ENCODE measurements around the gene SLC46A3. TPM values are rescaled to one million over a fixed set of nuclear protein-coding genes. Genes with fewer than 3 reads are reported as not detected.
"Not testable (repeated sequence)": the region's sequence is repeated elsewhere in the genome, so short reads cannot be mapped to it uniquely, and the experiment has no call there.

SLC46A3 gene
- total RNA-seq, 2 donors from 2014 or later: 5.8 to 6.5 TPM

DNA sequence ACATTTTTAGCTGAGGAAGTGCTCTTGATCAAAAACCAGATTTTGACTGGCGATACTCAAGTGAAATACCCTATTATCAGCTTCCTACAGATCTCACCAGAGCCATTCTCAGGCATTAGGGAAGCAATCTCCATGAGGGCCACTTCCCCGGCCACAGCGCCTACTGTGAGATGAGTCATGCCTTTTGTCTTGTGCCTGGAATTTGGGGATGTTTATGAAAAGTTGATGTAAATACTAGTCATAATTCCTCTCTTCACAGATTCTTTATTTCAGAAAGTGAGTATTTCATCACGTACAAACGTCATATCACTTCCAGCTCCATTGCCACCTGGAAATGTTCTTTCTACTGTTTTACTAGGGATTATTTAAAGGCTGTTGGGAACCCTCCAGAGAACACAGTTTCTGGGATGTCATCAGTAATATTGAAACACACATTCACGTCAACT, 25.3 kb upstream of the SLC46A3 start:
- Mint-ChIP-seq H3K4me3 (no peak overlapping the region), H3K27ac (no peak overlapping the region), H3K27me3 (peaks cover 8 to 15% of the 10 kb centered on the region in 2 donors), H3K36me3 (no peaks in the 10 kb centered on the region), H3K9me3 (no peaks in the 10 kb centered on the region), H3K4me1 (ENCODE audit: low read depth in 2 of 2) (no peaks in the 10 kb centered on the region)
- DNase-seq (ENCODE audit: low spot score): no peak
- ATAC-seq: no peak

DNA sequence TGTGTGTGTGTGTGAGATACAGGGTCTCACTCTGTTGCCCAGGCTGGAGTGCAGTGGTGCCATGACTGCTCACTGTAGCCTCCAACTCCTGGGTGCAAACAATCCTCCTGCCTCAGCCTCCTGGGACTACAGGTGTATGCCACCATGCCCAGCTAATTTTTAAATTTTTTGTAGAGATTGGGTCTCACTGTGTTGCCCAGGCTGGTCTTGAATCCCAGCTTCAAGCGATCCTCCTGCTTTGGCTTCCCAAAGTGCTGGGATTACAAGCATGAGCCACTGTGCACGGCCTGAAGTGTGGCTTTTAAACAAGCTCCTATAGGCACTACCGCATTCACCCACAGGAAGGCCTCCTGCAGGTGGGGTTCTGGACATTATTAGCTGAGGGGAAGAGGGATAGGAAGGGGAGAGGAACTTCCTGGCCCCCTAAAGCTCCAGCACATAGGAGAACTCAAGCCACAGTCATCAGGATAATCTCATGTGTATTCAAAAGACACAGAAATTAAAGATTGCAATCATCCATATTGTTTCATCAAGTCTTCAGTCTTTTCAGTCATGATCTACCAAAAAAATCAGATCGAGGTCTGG, 24.8 kb upstream of the SLC46A3 start:
- DNase-seq (ENCODE audit: low spot score) (no peak), ATAC-seq (no peak)
- no peaks in the 10 kb centered on the region for H3K9me3 Mint-ChIP-seq
- H3K27ac Mint-ChIP-seq: no peak overlapping the region
- H3K4me3 Mint-ChIP-seq: no peak overlapping the region
- H3K27me3 Mint-ChIP-seq: peaks cover 7 to 15% of the 10 kb centered on the region in 2 donors
- no peaks in the 10 kb centered on the region for H3K4me1 Mint-ChIP-seq (ENCODE audit: low read depth in 2 of 2)
- H3K36me3 Mint-ChIP-seq: no peaks in the 10 kb centered on the region

DNA sequence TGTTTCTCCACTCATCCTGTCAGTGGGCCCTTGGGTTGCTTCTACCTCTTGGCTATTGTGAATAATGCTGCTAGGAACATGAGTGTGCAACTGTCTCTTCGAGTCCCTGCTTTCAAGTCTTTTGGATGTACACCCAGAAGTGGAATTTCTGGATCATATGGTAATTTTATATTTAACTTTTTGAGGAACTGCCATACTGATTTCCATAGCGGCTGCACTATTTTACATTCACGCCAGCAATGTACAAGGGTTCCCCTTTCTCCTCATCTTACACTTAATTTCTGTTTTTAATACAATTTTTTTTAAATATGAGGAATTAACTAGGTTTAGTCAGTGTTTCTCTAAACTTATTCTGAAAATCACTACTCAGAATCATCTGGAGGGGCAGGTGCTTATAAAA, 24.2 kb upstream of the SLC46A3 start:
- H3K4me3 Mint-ChIP-seq: no peak overlapping the region
- H3K4me1 Mint-ChIP-seq (ENCODE audit: low read depth in 2 of 2): no peaks in the 10 kb centered on the region
- no peak overlapping the region for H3K27ac Mint-ChIP-seq
- H3K27me3 Mint-ChIP-seq: peaks cover 7 to 15% of the 10 kb centered on the region in 2 donors
- DNase-seq (ENCODE audit: low spot score): no peak
- no peak for ATAC-seq
- no peaks in the 10 kb centered on the region for H3K9me3 Mint-ChIP-seq
- H3K36me3 Mint-ChIP-seq: no peaks in the 10 kb centered on the region

DNA sequence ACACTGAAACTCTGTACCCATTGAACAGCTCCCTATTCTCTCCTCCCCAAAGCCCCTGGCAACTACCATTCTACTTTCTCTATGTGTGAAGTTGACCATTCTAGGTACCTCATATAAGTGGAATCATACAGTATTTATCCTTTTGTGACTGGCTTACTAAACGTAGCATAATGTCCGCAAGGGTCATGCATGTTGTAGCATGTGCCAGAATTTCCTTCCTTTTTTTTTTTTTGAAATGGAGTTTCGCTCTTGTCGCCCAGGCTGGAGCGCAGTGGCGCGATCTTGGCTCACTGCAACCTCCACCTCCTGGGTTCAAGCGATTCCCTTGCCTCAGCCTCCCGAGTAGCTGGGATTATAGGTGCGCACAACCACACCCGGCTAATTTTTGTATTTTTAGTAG, 23.7 kb upstream of the SLC46A3 start:
- H3K27ac Mint-ChIP-seq; ATAC-seq; H3K36me3 Mint-ChIP-seq; H3K4me3 Mint-ChIP-seq; H3K4me1 Mint-ChIP-seq (ENCODE audit: low read depth in 2 of 2); H3K9me3 Mint-ChIP-seq; DNase-seq (ENCODE audit: low spot score): not testable (repeated sequence)
- peaks cover 7 to 15% of the 10 kb centered on the region in 2 donors for H3K27me3 Mint-ChIP-seq

DNA sequence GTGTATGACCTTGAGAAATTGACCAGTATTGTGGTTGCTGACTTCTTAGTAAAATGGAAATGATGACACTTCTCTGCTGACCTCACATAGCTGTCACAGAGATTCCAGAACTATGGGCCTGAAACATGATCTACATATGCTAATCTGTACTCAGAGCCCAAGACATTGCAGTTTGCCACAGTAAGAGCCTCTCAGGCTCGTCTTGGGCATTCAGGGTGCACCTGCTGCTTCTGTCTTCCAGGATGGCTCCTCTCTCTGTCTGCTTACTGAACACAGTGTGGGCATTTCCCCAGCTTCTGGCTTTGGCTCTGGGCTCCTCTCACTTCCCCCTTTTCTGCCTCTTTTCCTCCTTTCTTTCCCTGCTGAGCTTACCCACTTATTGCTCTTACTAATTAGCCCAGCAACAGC, 22.3 kb upstream of the SLC46A3 start:
- no peaks in the 10 kb centered on the region for H3K4me1 Mint-ChIP-seq (ENCODE audit: low read depth in 2 of 2)
- H3K9me3 Mint-ChIP-seq: no peaks in the 10 kb centered on the region
- no peak for DNase-seq (ENCODE audit: low spot score)
- no peak for ATAC-seq
- H3K36me3 Mint-ChIP-seq: no peaks in the 10 kb centered on the region
- H3K27ac Mint-ChIP-seq: no peak overlapping the region
- H3K27me3 Mint-ChIP-seq: peaks cover 7 to 15% of the 10 kb centered on the region in 2 donors
- H3K4me3 Mint-ChIP-seq: no peak overlapping the region

DNA sequence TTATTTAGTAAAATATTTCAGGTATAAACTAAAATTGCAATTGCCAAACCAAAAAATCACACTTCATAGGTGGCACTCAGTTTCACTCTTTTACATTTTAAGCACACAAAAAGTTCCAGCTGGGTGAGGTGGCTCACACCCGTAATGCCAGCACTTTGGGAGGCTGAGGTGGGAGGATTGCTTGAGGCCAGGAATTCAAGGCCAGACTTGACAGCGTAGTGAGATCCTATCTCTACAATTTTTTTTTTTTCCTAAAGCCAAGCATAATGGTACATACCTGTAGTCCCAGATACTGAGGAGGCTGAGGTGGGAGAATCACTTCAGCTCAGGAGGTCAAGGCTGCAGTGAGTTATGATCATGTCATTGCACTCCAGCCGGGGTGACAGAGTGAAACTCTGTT, 20.6 kb upstream of the SLC46A3 start:
- ATAC-seq: no peak
- Mint-ChIP-seq H3K4me1 (ENCODE audit: low read depth in 2 of 2) (no peaks in the 10 kb centered on the region), H3K27me3 (peaks cover 7 to 10% of the 10 kb centered on the region in 2 donors), H3K27ac (no peak overlapping the region), H3K36me3 (no peaks in the 10 kb centered on the region), H3K9me3 (no peaks in the 10 kb centered on the region), H3K4me3 (no peak overlapping the region)
- DNase-seq (ENCODE audit: low spot score): no peak

DNA sequence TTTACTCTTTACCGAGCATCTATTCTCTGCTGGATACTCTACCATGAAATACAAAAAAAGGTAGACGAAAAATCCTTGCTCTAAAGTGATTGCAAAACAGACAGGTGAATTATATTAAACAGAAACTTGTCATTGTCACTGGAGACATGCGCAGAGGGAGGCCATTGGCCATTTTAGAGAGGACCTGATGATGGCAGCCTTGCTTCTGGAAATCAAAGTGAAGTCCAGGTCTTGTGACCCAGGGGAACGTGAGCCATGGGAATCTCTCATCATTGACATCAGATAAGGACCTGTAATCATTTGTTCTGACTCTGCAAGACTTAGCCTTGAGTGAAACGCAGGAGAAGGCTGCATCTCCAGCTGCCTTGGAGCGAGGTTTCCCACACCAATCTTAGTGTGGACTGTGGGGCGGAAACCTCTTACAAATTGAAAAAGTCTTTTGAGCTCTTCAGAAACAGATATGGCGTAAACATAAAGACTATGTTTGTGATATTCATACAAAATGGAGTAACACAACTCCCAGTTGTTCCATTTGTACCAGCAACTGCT, 16.8 kb upstream of the SLC46A3 start:
- Mint-ChIP-seq H3K9me3 (no peaks in the 10 kb centered on the region), H3K27ac (no peak overlapping the region), H3K4me1 (ENCODE audit: low read depth in 2 of 2) (no peaks in the 10 kb centered on the region), H3K36me3 (no peaks in the 10 kb centered on the region), H3K4me3 (no peak overlapping the region), H3K27me3 (peaks cover 0 to 6% of the 10 kb centered on the region in 2 donors)
- DNase-seq (ENCODE audit: low spot score) (no peak), ATAC-seq (no peak)

DNA sequence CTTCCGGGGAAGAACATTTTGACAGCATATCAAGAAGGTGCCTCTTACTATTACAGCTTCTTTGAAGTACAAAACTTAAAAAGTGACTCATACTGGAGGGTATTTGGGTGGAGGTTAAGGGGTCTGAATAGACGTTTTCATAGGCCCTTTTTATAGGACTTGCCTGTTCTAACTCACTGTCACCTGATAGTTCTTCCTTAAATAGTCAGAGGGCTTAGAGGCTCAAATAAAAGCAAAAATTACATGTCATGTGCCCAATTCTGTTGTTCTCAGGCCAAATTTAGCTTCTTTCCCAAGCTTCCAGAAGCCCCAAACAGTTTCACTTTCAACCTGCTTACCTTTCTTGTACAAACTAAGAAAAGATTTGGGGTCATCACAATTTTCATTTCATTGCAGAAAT, 16.1 kb upstream of the SLC46A3 start:
- H3K36me3 Mint-ChIP-seq: no peaks in the 10 kb centered on the region
- no peak for ATAC-seq
- no peak for DNase-seq (ENCODE audit: low spot score)

DNA sequence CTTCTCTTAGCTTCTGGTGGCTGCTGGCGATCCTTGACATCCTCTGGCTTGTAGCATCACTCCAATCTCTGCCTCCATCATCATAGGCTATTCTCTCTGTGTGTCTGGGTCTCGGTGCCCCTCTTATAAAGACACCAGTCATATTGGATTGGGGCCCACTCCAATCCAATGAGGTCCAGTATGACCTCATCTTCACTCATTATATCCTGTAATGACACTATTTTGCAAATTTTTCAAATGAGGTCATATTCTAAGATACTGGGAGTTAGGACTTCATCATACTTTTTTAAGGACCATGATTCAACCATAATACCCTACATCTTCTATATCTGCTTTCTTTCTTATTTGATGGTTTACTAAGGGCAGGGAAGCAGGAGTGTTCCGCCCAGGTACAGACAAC, 12.0 kb upstream of the SLC46A3 start:
- ATAC-seq (no peak), DNase-seq (ENCODE audit: low spot score) (no peak)
- H3K4me3 Mint-ChIP-seq: no peak overlapping the region
- no peaks in the 10 kb centered on the region for H3K4me1 Mint-ChIP-seq (ENCODE audit: low read depth in 2 of 2)
- H3K27ac Mint-ChIP-seq: no peak overlapping the region
- H3K27me3 Mint-ChIP-seq: peaks cover 16 to 19% of the 10 kb centered on the region in 2 donors
- H3K36me3 Mint-ChIP-seq: no peaks in the 10 kb centered on the region
- H3K9me3 Mint-ChIP-seq: no peaks in the 10 kb centered on the region

More for the DNA sequence above, 16.1 kb upstream of the SLC46A3 start:
- Mint-ChIP-seq H3K27me3 (peaks cover 0 to 9% of the 10 kb centered on the region in 2 donors), H3K4me1 (ENCODE audit: low read depth in 2 of 2) (no peaks in the 10 kb centered on the region), H3K27ac (no peak overlapping the region), H3K9me3 (no peaks in the 10 kb centered on the region), H3K4me3 (no peak overlapping the region)

DNA sequence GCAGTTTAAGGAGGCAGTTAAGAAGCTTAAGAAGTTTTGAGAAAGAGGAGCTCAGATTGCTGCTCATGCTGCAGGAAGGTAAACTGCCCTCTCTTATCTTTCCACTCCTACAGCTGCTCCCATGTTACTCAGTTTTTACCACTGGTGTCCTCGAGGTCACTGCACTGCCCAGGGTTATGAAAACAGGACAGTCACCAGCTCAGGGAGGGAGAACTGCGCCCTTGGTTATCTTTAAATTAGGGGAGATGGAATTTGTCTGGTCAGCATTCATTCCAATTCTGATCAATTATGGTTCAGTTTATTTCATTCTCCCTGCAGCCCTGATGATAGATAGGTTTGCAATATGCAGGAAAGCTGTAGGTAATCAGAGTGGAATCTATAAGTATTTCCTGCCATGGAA, 10.8 kb upstream of the SLC46A3 start:
- no peak overlapping the region for H3K27ac Mint-ChIP-seq
- H3K27me3 Mint-ChIP-seq: peaks cover 19 to 20% of the 10 kb centered on the region in 2 donors
- no peaks in the 10 kb centered on the region for H3K4me1 Mint-ChIP-seq (ENCODE audit: low read depth in 2 of 2)
- H3K9me3 Mint-ChIP-seq: no peaks in the 10 kb centered on the region
- no peaks in the 10 kb centered on the region for H3K36me3 Mint-ChIP-seq
- no peak overlapping the region for H3K4me3 Mint-ChIP-seq
- ATAC-seq (no peak), DNase-seq (ENCODE audit: low spot score) (no peak)

DNA sequence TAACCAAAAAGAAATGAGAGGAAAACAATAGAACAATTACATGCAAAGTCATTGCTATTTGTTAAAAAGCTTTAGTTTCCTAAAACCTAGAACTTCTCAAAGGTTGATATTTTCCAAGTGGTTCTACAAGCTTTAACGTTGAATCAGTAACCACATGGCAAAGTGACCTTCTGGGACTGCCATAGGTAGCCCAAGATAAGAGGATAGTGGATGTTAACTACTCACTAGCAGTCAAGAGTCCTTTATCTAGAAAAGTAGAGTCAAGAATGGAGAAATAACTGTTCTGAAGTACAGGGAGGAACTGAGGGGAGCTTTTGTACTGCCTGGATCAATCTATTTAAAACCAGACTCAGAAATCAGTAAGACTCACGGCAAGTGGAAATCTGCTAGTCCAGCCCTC, 9.9 kb upstream of the SLC46A3 start:
- H3K9me3 Mint-ChIP-seq: no peaks in the 10 kb centered on the region
- no peaks in the 10 kb centered on the region for H3K4me1 Mint-ChIP-seq (ENCODE audit: low read depth in 2 of 2)
- ATAC-seq (no peak), DNase-seq (ENCODE audit: low spot score) (no peak)
- H3K27me3 Mint-ChIP-seq: peaks cover 23 to 26% of the 10 kb centered on the region in 2 donors
- no peak overlapping the region for H3K27ac Mint-ChIP-seq
- no peaks in the 10 kb centered on the region for H3K36me3 Mint-ChIP-seq
- H3K4me3 Mint-ChIP-seq: no peak overlapping the region

DNA sequence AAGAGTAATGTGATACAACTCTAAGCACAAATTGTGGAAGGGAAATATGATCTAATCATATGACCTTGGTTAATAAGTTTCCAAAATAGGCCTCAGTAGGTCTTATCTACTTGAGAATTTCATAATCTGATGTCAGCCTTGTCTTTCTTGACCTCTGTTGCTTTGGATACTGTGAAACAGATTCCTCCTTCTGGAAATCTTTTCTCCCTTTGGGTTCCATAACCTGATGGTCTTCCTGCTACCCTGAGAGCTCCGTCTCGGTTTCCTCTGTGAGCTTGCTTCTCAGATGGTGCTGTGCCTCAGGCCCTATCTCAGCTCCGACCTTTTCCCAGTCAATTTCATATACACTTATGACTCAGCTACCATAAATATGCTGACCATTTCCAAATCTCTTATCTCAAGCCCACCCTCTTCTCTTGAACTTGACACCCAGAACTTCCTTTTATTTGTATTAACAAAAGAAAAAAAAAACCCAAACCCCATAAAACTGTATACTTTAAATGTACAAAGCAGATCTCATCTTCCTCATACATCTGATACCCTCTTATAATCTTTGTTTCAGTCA, 6.4 kb upstream of the SLC46A3 start:
- ATAC-seq (no peak), DNase-seq (ENCODE audit: low spot score) (no peak)
- Mint-ChIP-seq H3K27me3 (peaks cover 14 to 33% of the 10 kb centered on the region in 2 donors), H3K9me3 (no peaks in the 10 kb centered on the region), H3K4me1 (ENCODE audit: low read depth in 2 of 2) (no peaks in the 10 kb centered on the region), H3K4me3 (no peak overlapping the region), H3K27ac (no peak overlapping the region), H3K36me3 (no peaks in the 10 kb centered on the region)

DNA sequence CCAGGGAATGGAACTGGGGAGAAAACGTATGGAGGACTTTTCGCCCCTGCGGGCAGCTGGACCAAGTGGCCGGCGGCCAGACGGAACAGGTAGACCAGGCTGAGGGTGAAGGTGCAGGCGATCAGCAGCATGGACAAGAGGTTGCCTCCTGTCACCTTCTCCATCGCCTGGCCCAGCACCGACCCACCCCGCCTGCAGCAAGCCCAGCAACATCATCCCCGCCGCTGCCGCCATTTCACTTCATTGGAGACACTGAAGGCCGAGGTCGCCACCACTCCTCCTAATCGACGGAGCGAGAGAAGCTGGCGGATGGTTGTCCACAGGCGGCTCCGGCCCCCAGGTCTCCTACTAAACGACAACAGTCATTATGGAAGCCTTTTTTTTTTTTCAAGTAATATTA, 5.0 kb upstream of the SLC46A3 start:
- no peak for ATAC-seq
- Mint-ChIP-seq H3K36me3 (no peaks in the 10 kb centered on the region), H3K27ac (no peak overlapping the region)

DNA sequence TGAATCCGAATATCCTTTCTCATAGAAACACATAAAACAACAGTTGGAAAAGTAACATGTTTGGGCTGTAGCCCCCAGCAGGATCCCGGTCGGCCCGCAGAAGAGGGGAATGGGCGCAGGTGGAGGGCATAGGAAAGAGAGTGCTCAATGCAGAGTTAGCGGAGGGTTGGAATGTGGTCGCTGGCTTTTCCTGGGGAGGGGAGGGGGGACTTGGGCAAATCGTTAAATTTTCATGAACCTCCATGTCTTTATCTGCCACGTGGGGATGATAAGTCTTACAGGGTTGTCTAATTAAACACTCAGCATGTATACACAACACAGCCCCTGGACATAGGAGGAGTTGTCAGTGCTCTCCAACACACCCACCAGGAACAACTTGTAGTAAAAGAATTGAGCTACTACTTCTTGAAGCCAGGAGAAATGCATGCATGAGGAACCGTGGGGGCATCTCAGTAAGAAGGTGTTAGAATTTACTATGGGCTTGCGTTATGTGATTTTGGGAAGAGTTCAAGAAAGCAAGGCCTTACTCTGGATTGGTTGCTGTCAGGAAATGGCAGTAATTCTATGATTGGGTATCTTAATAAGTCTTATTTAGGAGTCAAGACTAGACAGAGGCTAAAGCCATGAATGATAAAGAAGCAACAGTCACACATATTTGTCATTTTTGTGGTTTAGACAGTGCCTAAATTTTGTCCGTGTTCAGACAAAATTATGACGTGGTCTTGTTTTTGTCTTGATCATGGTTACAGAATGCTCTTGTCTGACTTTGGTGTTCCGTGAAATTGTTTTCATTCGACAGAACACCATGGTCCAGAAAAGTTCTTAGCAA, 671 bp upstream of the SLC46A3 start:
- Mint-ChIP-seq H3K4me1 (ENCODE audit: low read depth in 2 of 2) (peaks cover 14 to 30% of the 10 kb centered on the region in 2 donors), H3K27me3 (peaks cover 3 to 13% of the 10 kb centered on the region in 2 donors), H3K27ac (peak overlapping the region; percentile 87 to 88), H3K36me3 (no peaks in the 10 kb centered on the region), H3K4me3 (peak overlapping the region; percentile 99), H3K9me3 (no peaks in the 10 kb centered on the region)
- no peak for DNase-seq (ENCODE audit: low spot score)
- no peak for ATAC-seq

More for the DNA sequence above, 5.0 kb upstream of the SLC46A3 start:
- Mint-ChIP-seq H3K9me3 (no peaks in the 10 kb centered on the region), H3K27me3 (peaks cover 14 to 33% of the 10 kb centered on the region in 2 donors), H3K4me3 (no peak overlapping the region), H3K4me1 (ENCODE audit: low read depth in 2 of 2) (peaks cover 8 to 10% of the 10 kb centered on the region in 2 donors)
- no peak for DNase-seq (ENCODE audit: low spot score)

Measured in natural killer cell treated with Interleukin-12 subunit alpha and Interleukin-12 subunit beta and Interleukin-15 and Interleukin-18, amount 100 ng/mL, for 72 hours (primary cell).